Fibroblast of the conjunctiva (primary cell): ENCODE measurements around the gene SLC39A11.

Source experiments
- DNase-seq: peaks from one replicate; pipeline ENCODE4 v3.0.0-alpha.2; 2010; ENCODE audit warnings: low read depth

The SLC39A11 gene

GRCh38 chr17:73042809-73043685, 49.4 kb downstream of the SLC39A11 start:
- DNase-seq: peak; percentile 80

- DNase-seq: no peak
Observed at GRCh38 chr17:73042225-73042624, 50.3 kb downstream of the SLC39A11 start.

- no peak for DNase-seq
Observed at GRCh38 chr17:73039282-73039681, 53.2 kb downstream of the SLC39A11 start.

GRCh38 chr17:73031472-73031871, 61.0 kb downstream of the SLC39A11 start:
- no peak for DNase-seq

GRCh38 chr17:73030995-73031394, 61.5 kb downstream of the SLC39A11 start:
- no peak for DNase-seq

GRCh38 chr17:73030501-73030921, 62.0 kb downstream of the SLC39A11 start:
- DNase-seq: no peak

- DNase-seq: no peak
Observed at GRCh38 chr17:73029991-73030390, 62.5 kb downstream of the SLC39A11 start.

GRCh38 chr17:73029021-73029420, 63.5 kb downstream of the SLC39A11 start:
- DNase-seq: no peak

- DNase-seq: no peak
Observed at GRCh38 chr17:73028299-73028755, 64.2 kb downstream of the SLC39A11 start.

- no peak for DNase-seq
Observed at GRCh38 chr17:73027130-73027741, 65.3 kb downstream of the SLC39A11 start.

- DNase-seq: no peak
Observed at GRCh38 chr17:73025041-73025560, 67.4 kb downstream of the SLC39A11 start.

- DNase-seq: no peak
Observed at GRCh38 chr17:73023759-73024158, 68.7 kb downstream of the SLC39A11 start.

- no peak for DNase-seq
Observed at GRCh38 chr17:73022694-73023093, 69.8 kb downstream of the SLC39A11 start.

GRCh38 chr17:73021771-73022170, 70.7 kb downstream of the SLC39A11 start:
- DNase-seq: no peak

GRCh38 chr17:73020110-73020509, 72.4 kb downstream of the SLC39A11 start:
- no peak for DNase-seq

GRCh38 chr17:73018599-73018998, 73.9 kb downstream of the SLC39A11 start:
- no peak for DNase-seq

- no peak for DNase-seq
Observed at GRCh38 chr17:73017658-73018057, 74.8 kb downstream of the SLC39A11 start.

- no peak for DNase-seq
Observed at GRCh38 chr17:73015722-73016276, 76.7 kb downstream of the SLC39A11 start.

- DNase-seq: no peak
Observed at GRCh38 chr17:73013816-73014663, 78.4 kb downstream of the SLC39A11 start.

- DNase-seq: no peak
Observed at GRCh38 chr17:73013301-73013700, 79.2 kb downstream of the SLC39A11 start.

GRCh38 chr17:73011016-73011486, 81.4 kb downstream of the SLC39A11 start:
- no peak for DNase-seq

GRCh38 chr17:73010414-73010813, 82.1 kb downstream of the SLC39A11 start:
- no peak for DNase-seq
